HG03135 (cell line): ENCODE data around the gene PHYH.
A peak's percentile ranks its signal among the peaks of the same experiment; 100 is the strongest.
"Not testable (repeated sequence)": the region's sequence is repeated elsewhere in the genome, so short reads cannot be mapped to it uniquely, and the experiment has no call there.

ENCODE experiments used
- ATAC-seq: cut with Tn5 transposase; IDR thresholded peaks from one replicate; pipeline ENCODE4 v1.9.1; 2021; ENCODE audit warnings: mild to moderate bottlenecking, moderate library complexity; ENCODE audit not compliant: unreplicated experiment

Gene PHYH

DNA sequence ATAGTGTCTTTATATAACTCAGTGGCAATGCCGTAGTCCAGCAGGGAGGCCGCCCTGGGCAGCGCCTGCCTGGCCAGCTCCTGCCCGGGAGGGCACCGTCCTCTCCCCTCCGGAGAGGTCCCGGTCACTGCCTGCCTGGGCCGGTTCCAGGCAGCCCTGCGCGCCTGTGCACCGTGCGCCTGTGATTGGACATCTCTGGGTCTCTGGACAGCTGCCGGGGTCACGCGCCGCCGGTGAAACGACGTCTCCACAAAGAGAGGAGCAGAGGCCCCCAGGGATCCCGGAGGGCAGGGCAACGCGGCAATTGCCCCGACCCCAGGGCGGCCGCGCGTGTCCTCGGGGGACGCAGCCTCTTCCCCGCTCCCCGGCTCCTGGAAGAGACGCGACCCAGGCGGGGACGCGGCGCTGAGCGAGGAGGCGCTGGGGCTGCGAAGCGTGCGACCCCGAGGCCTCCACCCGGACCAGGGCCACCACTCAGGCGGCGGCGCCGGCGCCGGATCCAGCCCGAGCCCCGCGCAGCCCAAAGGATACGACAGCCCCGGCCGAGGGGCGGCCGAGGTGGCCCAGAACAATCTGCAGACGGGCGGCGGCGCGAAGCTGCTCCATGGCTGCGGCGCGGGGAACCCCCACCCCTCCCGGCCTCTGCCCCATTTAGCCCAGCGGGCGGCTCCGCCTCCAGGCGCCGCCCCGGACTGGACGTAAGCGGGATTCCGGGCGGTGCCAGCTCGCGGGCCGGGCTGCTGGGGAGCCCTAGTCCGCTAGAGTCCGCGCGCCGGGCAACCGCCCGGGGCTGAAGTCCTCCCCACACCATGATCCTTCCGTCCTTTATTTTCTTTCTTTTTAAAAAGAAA, at the start of gene PHYH:
PHYH (minus strand) TSS at position 628 of the 851 bp plus-strand sequence; CDS start at position 606, 22 bp downstream.
- peak; percentile 52 for ATAC-seq

DNA sequence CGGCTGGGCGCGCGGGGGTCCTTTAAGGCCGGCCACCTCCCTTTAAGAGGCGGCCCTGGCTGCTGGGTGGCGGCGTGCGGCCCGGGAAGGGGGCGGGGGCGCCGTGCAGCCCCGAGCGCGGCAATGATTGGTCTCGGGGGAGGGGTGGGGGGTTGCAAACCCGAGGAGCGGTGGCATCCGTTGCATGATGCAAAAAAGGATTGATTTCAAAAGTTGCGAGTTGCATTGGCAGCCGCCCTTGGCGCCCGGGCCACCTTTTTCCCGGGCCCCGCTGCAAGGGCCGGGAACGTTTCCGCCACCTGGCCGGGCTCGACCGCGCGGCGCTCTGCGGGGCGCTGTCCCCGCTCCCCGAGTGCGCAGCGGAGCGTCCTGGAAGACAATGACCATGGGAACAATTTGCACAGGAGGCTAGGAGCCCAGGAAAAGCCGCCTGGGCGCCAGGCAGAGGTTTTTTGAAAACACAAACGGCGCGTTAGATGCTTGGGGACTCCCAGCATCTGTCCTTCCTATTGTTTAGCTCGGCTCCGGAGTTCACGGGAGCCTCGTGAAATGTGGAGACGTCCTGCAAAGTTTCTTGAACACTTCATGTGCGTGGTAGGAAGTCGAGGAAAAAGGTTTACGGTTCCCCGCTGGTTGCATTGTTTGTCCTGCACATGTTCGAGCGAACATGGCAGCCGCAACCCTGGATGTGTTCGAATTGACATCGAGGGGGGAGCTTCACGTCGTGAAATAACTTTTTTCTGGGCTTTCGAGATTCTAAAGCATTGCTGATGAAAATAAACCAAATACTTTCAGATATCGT, 48.6 kb upstream of the PHYH start, which contains the start of gene SEPHS1:
SEPHS1 (minus strand) TSS at position 78 of the 802 bp plus-strand sequence. CDS start 3,343 bp downstream, outside the sequence.
- ATAC-seq, result peak; percentile 60

DNA sequence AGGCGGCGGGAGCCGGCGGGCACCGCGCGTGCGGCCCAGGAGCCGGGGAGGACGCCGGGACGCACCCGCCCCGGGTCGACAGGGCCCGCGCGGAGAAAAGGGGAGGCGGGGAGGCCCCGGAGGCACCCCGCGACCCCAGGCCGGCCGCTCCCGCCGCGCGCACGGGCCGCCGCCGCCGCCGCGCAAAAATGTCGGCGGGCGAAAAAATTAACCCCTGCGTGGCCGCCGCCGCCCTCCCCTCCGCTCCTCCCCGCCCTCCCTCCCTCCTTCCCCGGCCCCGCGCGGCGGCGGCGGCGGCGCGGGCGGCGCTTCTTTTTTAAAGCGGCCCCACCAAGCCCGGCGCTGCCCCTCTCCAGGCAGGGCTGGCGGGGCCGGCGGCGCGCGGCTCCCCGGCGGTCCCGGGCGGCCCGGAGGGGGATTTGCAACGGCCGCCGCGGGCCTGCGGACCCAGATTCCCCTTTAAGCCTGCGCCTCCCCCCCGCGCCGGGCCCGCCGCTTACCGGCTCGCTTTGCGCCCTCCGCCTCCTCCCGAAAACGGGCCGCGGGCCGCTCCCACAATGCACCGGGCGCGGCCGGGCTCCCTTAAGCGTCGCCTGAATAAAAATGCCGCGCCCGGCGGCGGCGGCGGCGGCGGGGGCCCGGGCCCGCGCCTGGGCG, 47.8 kb upstream of the PHYH start:
- ATAC-seq, result peak; percentile 49

DNA sequence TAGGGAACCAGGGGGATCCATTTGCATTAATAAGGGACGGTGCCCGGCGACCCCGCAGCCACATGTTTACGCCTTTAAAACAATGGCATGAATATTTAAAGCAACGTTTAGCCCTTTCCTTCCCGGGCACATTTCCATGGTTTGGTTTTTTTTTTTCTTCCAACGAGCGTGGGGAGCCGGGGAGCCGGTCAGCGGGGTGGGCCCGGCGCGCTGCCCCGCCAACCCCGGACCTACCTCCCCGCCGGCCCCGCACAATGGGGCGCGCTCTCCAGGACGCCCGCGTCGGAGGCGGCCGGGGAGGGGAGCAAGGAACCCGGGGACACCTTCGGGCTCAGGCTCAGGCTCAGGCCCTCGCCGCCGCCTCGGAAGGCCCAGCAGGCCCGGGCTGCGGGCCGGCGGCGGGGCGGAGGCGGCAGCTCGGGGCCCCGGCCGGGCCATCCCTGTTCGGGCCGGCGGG, 47.2 kb upstream of the PHYH start:
- peak; percentile 33 for ATAC-seq

DNA sequence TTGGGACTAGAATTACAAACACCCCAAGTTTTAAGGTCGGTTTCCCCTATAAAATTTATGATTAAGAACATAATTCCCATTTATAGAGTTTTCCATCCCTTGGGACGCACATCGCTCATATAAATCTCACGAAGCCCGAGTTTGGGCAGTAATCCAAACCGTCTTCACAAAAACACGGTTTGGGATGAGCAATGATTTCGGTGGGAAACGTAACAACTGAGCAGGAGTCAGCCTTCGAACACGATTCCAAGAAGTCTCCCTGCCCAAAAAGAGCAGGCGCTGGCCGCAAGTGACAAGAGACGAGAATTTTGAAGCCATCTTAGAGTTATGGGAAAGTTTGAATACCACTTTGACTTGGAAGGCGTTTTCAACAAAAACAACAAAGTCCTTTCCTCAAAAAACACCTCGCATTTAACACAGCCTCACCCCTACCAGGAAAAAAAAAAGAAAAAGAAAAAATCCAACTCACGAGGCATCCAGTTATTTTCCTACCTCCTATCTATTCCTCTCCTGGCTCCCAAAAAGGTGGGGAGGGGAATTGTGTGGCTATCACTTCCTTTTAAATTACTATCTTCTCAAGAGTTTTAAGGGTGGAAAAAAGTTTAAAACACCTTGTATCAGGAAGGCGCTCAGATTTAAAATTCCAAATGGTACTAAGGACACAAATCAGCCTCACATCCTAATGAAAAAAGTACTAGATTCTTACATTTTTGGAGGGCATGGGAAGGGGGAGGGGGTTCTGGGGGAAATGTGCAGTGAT, 46.6 kb upstream of the PHYH start:
- no peak for ATAC-seq

DNA sequence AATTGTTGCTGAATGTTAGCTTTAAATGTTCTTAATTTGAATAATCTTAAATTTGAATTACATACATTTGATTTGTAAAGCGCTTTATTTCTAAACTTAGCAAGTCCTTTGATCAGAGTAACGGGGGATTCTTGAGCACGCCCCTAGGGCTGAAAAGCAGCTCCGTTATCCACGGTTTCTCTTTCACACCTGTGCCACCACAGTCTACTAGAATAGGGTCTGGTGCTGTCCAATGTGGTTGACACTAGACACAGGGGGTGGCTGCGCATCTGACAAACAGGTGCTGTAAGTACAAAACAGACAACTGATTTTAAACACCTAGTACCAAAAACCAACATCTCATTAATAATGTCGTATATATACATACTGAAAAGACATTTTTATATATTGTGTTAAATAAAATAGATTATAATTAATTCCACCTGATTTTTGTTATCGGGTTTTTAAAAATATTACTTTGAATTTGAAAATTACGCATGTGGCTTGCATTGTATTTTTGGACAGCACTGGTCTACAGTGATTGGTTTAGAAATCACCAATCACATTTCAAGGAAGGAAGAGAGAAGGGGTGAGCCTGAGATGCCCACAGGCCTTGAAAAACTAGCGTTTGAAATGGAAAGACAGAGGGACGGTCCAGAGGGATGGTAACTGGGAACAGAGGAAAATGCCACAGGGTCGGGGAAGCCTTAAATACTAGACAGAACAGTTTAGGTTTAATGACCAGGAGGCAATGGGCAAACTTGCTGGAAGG, 40.9 kb upstream of the PHYH start:
- peak; percentile 91 for ATAC-seq

DNA sequence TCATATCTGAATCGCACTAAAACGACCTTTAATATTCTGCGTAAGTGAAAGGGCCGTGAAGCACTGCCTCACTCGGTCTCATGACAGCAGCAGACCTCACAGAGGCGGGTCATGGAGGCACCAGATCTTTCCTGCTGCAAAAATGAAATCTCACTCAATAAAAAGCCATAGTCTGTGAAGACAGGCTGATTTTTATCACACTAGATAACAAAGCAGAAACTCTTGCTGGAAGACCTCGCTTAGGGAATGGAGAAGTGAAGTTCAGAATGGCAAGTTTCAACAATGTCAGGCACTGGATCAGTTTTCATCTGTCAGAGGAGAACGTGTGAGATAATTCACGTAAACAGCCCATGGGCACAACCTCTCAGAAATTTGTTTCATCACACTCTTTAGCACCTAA, 40.2 kb upstream of the PHYH start:
- ATAC-seq, result no peak

DNA sequence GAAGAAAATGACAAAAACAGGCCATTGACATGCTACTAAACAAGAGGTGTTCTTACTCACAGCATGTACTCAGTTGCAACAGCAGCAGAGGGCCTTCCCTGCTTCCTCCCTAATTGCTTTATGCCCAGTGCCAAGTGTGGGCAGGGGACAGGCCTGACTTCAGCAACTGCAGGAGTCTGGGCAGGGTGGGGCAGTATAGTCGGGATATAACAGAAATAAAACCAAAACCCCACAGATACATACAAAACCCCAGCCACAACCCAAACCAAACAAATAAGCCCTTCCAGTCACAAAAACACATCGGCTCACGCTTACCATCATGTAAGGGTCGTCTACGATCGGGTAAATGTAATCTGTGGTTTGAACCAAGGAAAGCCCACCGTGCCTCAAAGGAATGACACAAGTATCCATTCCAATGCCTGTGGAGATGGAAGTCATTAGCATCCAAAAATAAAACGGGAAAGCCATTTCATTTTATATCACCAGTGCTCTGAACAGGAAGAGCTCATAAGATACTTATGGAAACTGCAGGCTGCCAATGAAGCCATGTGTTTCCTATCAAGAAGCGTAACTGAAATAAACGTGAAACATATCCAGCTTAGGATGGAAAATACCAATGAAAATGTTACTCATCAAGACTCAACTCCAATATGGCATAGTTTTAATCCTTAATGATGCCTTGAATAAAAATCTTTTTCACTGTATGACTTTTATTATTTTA, 38.7 kb upstream of the PHYH start:
- no peak for ATAC-seq

DNA sequence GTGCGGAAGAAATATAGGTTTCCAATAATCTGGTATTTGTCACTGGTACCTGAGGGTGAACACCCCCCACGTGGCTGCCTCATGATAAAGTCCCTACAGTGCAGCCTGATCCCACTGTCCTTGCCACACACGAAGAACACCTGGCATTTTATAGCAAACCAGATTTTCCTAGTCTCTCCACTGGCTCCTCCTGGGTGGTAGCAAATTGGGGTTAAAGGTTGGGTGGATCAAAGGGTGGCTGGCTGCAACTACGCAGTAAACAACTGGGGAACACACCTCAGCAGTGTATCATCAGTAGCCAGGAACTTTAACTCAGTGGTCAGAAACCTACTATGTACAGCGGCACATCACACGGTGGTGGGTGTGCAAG, 37.9 kb upstream of the PHYH start:
- ATAC-seq, result no peak

DNA sequence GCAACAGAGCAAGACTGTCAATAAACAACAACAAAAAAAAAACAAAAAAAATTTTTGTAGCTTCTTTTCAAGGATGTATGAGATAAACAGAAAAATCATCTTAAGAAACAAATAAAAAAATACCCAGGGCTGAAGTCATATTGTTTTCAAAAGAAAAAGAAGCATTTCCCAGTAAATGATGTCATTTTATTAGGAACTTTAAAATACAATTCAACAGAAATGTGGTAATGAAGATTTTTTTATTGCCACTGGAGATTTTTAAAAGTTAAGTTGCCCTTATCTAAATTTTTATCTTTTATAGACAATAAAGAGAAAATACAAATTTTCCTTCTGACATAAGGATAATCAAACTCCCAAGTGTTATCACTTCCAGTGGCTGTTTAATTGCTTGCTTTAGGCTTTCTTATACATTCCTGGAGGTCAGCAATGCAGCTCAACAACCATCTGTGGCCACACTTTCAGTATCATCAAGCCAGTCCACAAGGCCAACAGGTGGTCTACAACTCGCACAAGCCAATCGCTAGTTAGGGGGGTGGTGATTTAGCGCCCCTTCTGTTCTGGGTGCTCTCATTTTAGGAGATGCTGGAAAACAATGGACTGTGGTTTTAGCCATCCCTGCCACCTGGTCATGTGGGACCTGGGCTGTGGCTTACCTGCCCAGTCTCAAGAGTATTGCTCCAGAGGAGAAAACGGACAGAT, 37.4 kb upstream of the PHYH start:
- ATAC-seq, result no peak

DNA sequence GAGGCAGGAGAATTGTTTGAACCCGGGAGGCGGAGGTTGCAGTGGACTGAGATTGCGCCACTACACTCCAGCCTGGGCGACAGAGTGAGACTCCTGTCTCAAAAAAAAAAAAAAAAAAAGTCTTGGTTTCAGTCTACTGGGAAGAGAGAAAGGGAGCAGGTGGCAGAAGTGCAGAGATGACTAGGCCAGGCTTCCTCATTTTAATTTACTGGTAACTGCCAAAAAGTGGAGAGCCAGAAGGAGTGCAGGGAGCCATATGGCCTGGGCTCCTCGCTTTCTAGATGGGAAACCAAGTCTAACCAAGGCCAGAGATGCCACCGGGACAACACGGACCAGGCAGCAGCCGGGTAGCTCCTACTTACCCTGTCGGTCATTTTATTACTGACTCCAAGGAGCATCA, 36.0 kb upstream of the PHYH start:
- ATAC-seq, result no peak

DNA sequence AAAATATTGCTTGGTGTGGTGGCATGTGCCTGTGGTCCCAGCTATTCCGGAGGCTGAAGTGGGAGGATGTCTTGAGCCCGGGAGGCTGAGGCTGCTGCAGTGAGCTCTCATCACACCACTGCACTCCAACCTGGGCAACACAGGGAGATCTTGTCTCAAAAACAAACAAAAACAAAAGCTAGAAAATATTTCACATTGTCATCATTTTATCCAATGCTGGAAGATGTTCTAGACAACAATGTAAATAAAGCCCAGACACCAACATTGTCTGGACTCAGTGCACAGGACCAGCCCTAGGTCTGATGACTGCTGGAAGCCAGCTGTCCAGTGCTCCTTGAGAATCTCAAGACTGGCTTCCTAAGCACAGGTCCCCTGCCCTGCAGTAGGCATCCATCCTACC, 34.7 kb upstream of the PHYH start:
- no peak for ATAC-seq

DNA sequence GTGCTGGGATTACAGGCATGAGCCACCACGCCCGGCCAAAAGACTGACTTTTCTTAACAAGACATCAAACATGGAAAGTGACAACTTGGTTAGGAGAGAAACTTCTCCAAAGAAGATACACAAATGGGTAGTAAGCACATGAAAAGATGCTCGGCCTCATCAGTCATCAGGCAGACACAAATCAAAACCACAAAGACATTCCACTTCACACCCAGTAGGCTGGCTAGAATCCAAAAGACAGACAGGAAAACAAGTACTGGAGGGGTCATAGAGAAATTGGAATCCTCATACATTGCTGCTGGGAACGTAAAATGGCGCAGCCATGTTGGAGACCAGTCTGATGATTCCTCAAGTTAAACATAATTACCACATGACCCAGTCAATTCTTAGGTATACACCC, 31.8 kb upstream of the PHYH start:
- ATAC-seq, result no peak

DNA sequence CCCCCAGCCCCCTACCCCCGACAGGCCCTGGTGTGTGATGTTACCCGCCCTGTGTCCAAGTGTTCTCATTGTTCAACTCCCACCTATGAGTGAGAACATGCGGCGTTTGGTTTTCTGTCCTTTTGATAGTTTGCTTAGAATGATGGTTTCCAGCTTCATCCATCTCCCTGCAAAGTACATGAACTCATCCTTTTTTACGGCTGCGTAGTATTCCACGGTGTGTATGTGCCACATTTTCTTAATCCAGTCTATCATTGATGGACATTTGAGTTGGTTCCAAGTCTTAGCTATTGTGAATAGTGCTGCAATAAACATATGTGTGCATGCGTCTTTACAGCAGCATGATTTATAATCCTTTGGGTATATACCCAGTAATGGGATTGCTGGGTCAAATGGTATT, 31.1 kb upstream of the PHYH start:
- ATAC-seq, result not testable (repeated sequence)

DNA sequence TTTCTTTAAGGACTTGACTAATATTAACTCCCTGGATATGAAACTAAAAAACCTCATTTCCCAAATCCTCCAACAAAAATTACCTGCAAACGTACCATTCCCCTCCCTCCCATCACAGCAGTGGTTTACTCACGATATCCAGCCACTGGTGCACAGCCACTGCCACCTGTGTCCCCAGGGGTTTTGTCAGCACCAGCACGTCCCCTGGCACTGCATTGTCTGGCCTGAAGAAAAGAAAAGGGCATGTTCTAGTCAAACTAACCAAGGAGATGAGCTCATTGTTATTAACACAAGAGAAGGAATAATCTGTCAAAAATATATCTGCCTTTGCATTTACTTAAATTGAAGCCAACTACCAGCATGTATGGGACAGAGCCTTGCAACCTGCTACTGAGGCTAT, 29.7 kb upstream of the PHYH start:
- no peak for ATAC-seq

DNA sequence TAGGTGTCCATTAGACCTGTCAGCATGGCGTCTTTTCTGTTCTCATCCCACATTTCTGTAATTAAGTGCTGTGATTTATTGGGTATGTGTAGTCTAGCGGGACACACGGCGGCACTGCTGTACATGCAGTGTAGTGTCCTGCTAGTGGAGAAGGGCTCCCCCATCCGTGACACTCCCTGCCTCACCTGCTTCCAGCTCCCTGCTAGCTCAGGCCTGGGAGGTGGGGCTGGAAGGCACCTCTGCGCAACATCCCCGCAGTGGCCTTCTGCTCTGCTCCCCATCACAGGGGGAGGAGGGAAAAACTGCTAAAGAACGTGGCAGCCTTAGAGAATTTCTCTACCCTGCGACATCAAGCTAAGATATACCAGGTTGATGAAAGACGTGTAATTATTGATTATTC, 28.7 kb upstream of the PHYH start:
- no peak for ATAC-seq

DNA sequence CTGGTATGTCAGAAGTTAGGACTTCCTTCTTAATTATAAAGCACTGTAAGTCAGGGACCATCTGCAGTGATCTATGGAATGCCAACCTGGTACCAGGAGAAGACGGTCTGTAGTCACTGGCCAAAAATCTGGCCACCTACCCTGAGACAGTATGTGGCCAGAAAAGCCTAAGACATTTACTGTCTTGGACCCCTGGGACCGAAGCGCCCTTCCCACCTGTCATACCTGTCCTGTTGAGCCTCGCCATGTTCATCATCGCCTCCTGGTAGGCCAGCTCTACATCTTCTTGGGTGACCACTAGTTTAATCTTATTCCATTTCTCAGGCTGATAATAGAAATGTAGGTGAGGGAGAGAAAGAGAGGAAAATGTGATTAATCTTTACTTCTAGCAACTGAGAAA, 28.3 kb upstream of the PHYH start:
- ATAC-seq, result no peak

DNA sequence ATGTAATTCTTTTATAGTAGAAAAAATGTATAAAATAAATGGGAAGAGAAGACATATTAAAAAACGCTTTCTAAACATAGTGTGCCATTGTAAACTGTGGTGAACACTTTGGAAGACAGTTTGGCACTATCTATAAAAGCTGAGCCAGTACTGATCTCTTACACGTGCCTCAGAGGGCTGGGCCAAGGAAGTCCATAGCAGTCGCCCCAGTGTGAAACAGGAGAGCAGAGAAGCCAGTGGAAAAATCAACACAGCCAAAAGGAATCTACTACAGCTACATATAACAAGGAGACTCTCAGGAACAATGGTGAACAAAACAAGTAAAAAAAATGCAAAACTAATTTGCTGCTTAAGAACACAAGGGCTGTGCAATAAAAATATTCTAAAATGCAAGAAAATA, 27.7 kb upstream of the PHYH start:
- ATAC-seq, result no peak
